SU-DHL-6 (cell line): ENCODE measurements around the gene LIME1.

Experiments
- CTCF ChIP-seq: fragments of 200-600 bp; sonication (generic); IDR thresholded peaks from one replicate; pipeline ENCODE4 v1.5.1; 2017; ENCODE audit warnings: antibody characterized with exemption, mild to moderate bottlenecking, low read length, moderate library complexity; ENCODE audit not compliant: insufficient read depth, poor library complexity, severe bottlenecking
- EZH2phosphoT487 ChIP-seq: fragments of 200-600 bp; sonication (generic), shearing (Covaris generic); conservative IDR thresholded peaks from 2 replicates; pipeline ENCODE4 v1.6.1; 2018; ENCODE audit warnings: mild to moderate bottlenecking, antibody characterized with exemption, low read length, moderate library complexity, mixed read lengths

- TF ChIP-seq CTCF (no peak), EZH2phosphoT487 (no peak)
These were observed 42.5 kb upstream of the LIME1 start for GRCh38 chr20:63693733-63694583.
